Aorta (tissue), 5 donors: ENCODE data around the gene ZMYND11. TPM values are rescaled to one million over a fixed set of nuclear protein-coding genes. Genes with fewer than 3 reads are reported as not detected.
A peak's percentile ranks its signal among the peaks of the same experiment; 100 is the strongest.

ENCODE experiments used
- ATAC-seq: fragments of 200-7000 bp; cut with Tn5 transposase; one replicate; pipeline ENCODE4 v1.9.1; 2022; ENCODE audit warnings: moderate library complexity; ENCODE audit not compliant: low FRiP score
- DNase-seq, 2 donors: peaks; one replicate each; pipeline ENCODE4 v3.0.0-alpha.2; 2020
- H3K27ac ChIP-seq, 2 donors: one replicate each; pipeline ENCODE4 v1.5.1; 2013; ENCODE audit warnings: low read length in 2 of 2, mild to moderate bottlenecking in 2 of 2, moderate library complexity in 2 of 2, control low read depth in 1 of 2, inconsistent platforms in 1 of 2, low read depth in 1 of 2
- H3K27me3 ChIP-seq, 2 donors: one replicate each; pipeline ENCODE4 v1.6.1; 2013; ENCODE audit warnings: control low read depth in 1 of 2, low read length in 1 of 2, mild to moderate bottlenecking in 1 of 2, moderate library complexity in 1 of 2; ENCODE audit not compliant: insufficient read depth in 2 of 2, control insufficient read depth in 1 of 2
- H3K36me3 ChIP-seq, 2 donors: one replicate each; pipeline ENCODE4 v1.6.1; 2013; ENCODE audit warnings: control low read depth in 1 of 2, low read length in 1 of 2, mild to moderate bottlenecking in 1 of 2; ENCODE audit not compliant: insufficient read depth in 2 of 2, control insufficient read depth in 1 of 2
- H3K4me1 ChIP-seq, 2 donors: one replicate each; pipeline ENCODE4 v1.6.1; 2013; ENCODE audit warnings: low read length in 2 of 2, control low read depth in 1 of 2, mild to moderate bottlenecking in 1 of 2, moderate library complexity in 1 of 2; ENCODE audit not compliant: insufficient read depth in 2 of 2, control insufficient read depth in 1 of 2
- H3K4me3 ChIP-seq, 2 donors: one replicate each; pipeline ENCODE4 v1.5.1; 2013; ENCODE audit warnings: low read length in 2 of 2, control low read depth in 1 of 2, mild to moderate bottlenecking in 1 of 2
- H3K9me3 ChIP-seq: one replicate; pipeline ENCODE4 v1.6.1; 2013; ENCODE audit warnings: mild to moderate bottlenecking, low read length; ENCODE audit not compliant: control insufficient read depth
- WGBS, 2 donors: extraction: QIAGEN DNeasy Blood & Tissue Kit; methylation state at CpG; one replicate each; pipeline ENCODE4 v1.1.7; 2013; 5-methylcytosine and 5-hydroxymethylcytosine counted together
- intact Hi-C, 2 donors: fragments of 100-400 bp; cut with DNase I; formaldehyde crosslinking; loops; one replicate each; pipeline versions ENCODE4 v1.14.2 to v1.15.0; 2022
- polyA plus RNA-seq, 2 donors: library from polyadenylated mRNA; stranded (reverse); fragments of 200-250 nt; gene quantifications; one replicate each; pipeline ENCODE4 v1.2.3, GENCODE V29; 2013
- total RNA-seq, 2 donors: library from RNA; stranded (reverse); fragmentation: NEBNext Ultra II Directional; extraction: Animal tissue kit (Norgen Biotek cat#: 25700); gene quantifications; one replicate each; pipeline ENCODE4 v1.2.1, GENCODE V29; 2021
- donor health status: healthy with polysubstance abuse.
- donor health status: Bipolar disorder and iron deficiency.
- donor health status: DM: no; HTN: no; CAD: no.
- donor health status: DM: no; HTN: no; CAD: no.
- donor health status: DM: yes; HTN: yes; CAD: no.

Gene ZMYND11
- total and polyA plus RNA-seq, 4 donors: 54.7 to 79.7 (median 70.5) TPM

- intact Hi-C loops: no loop called here
- ATAC-seq: no peak
- 86 to 91% methylated on average over 1 of the region's 1 CpG for WGBS, 2 donors
Observed at GRCh38 chr10:124874-125273, 10.4 kb upstream of the ZMYND11 start.

GRCh38 chr10:127612-128432 is 7.4 kb upstream of the ZMYND11 start:
- ATAC-seq: no peak

More at GRCh38 chr10:124874-125273, 10.4 kb upstream of the ZMYND11 start:
- DNase-seq: no peak
- Histone ChIP-seq H3K4me3 (no peak overlapping the region), H3K27me3 (no peaks in the 10 kb centered on the region), H3K4me1 (no peaks in the 10 kb centered on the region), H3K27ac (no peak overlapping the region), H3K9me3 (no peaks in the 10 kb centered on the region), H3K36me3 (no peaks in the 10 kb centered on the region)

GRCh38 chr10:129810-130209 is 5.4 kb upstream of the ZMYND11 start:
- Histone ChIP-seq H3K4me3 (no peak overlapping the region), H3K4me1 (no peaks in the 10 kb centered on the region), H3K36me3 (no peaks in the 10 kb centered on the region), H3K27ac (no peak overlapping the region), H3K27me3 (no peaks in the 10 kb centered on the region), H3K9me3 (no peaks in the 10 kb centered on the region)
- no peak for ATAC-seq
- intact Hi-C loops: no loop called here
- no peak for DNase-seq
- WGBS, 2 donors: 64 to 66% methylated on average over 4 of the region's 4 CpGs

More at GRCh38 chr10:127612-128432, 7.4 kb upstream of the ZMYND11 start:
- DNase-seq: peak in 1 of 2 donors; percentile 53
- H3K36me3 ChIP-seq: no peaks in the 10 kb centered on the region
- H3K4me3 ChIP-seq: no peak overlapping the region
- 81 to 88% methylated on average over 9 of the region's 9 CpGs for WGBS, 2 donors
- intact Hi-C loops: no loop called here
- no peaks in the 10 kb centered on the region for H3K27me3 ChIP-seq
- no peaks in the 10 kb centered on the region for H3K4me1 ChIP-seq
- no peaks in the 10 kb centered on the region for H3K9me3 ChIP-seq
- no peak overlapping the region for H3K27ac ChIP-seq

GRCh38 chr10:132946-133898 is 2.0 kb upstream of the ZMYND11 start:
- intact Hi-C loops: no loop called here
- Histone ChIP-seq H3K27me3 (no peaks in the 10 kb centered on the region), H3K4me3 (no peak overlapping the region), H3K9me3 (no peaks in the 10 kb centered on the region), H3K4me1 (peaks cover 3% of the 10 kb centered on the region in 2 donors), H3K36me3 (no peaks in the 10 kb centered on the region), H3K27ac (no peak overlapping the region)
- ATAC-seq: no peak
- no peak for DNase-seq
- WGBS, 2 donors: 40 to 43% methylated on average over 10 of the region's 10 CpGs

- DNase-seq (peak in 1 of 2 donors; percentile 51), ATAC-seq (peak; percentile 42)
- H3K9me3 ChIP-seq: no peaks in the 10 kb centered on the region
- peak overlapping the region; percentile 76 to 80 for H3K27ac ChIP-seq
- no peaks in the 10 kb centered on the region for H3K27me3 ChIP-seq
- WGBS, 2 donors: 1% methylated on average over 64 to 84 of the region's 84 CpGs
- H3K36me3 ChIP-seq: no peaks in the 10 kb centered on the region
- peaks cover 3% of the 10 kb centered on the region in 2 donors for H3K4me1 ChIP-seq
- intact Hi-C loops: no loop called here
- H3K4me3 ChIP-seq: peak overlapping the region; percentile 79 to 99
Observed at GRCh38 chr10:134247-135131, 766 bp upstream of the ZMYND11 start.

- ATAC-seq: peak; percentile 72
- intact Hi-C loops: no loop called here
- Histone ChIP-seq H3K4me1 (peaks cover 3% of the 10 kb centered on the region in 2 donors), H3K27ac (peak overlapping the region; percentile 80 to 83), H3K9me3 (no peaks in the 10 kb centered on the region), H3K27me3 (no peaks in the 10 kb centered on the region), H3K36me3 (no peaks in the 10 kb centered on the region), H3K4me3 (peak overlapping the region; percentile 79 to 99)
- DNase-seq: peak; percentile 85 to 89
- WGBS, 2 donors: 0% methylated on average over 67 to 112 of the region's 112 CpGs
Observed at GRCh38 chr10:135601-136464, 578 bp downstream of the ZMYND11 start.

- WGBS, 2 donors: 10% methylated on average over 10 of the region's 10 CpGs
- H3K27ac ChIP-seq: no peak overlapping the region
- H3K4me3 ChIP-seq: peak overlapping the region; percentile 79 to 99
- H3K36me3 ChIP-seq: no peaks in the 10 kb centered on the region
- H3K27me3 ChIP-seq: no peaks in the 10 kb centered on the region
- intact Hi-C loops: no loop called here
- DNase-seq: no peak
- H3K4me1 ChIP-seq: peaks cover 3% of the 10 kb centered on the region in 2 donors
- ATAC-seq: no peak
- no peaks in the 10 kb centered on the region for H3K9me3 ChIP-seq
Observed at GRCh38 chr10:136465-136762, 1.2 kb downstream of the ZMYND11 start.
